Neural cell (in vitro differentiated cells): ENCODE data around the gene PACS2. TPM values are rescaled to one million over a fixed set of nuclear protein-coding genes. Genes with fewer than 3 reads are reported as not detected.
A peak's percentile ranks its signal among the peaks of the same experiment; 100 is the strongest.

Experiments
- H2AFZ ChIP-seq: fragments of 200-600, 300-800 bp; sonication (generic), shearing (Covaris generic); 2 replicates; pipeline ENCODE4 v1.6.0; 2014; ENCODE audit warnings: low read depth, mild to moderate bottlenecking, antibody characterized with exemption, low read length, moderate library complexity
- H3F3A ChIP-seq: fragments of 200-600 bp; shearing (Covaris generic); 2 replicates; pipeline ENCODE4 v1.6.1; 2016; ENCODE audit warnings: mild to moderate bottlenecking, moderate library complexity, mixed read lengths, antibody characterized with exemption, low read length; ENCODE audit not compliant: insufficient read depth, poor library complexity, severe bottlenecking
- H3K27ac ChIP-seq: fragments of 200-600, 300-800 bp; sonication (generic), shearing (Covaris generic); 2 replicates; pipeline ENCODE4 v1.5.1; 2014; ENCODE audit warnings: mild to moderate bottlenecking, low read length, moderate library complexity
- H3K27me3 ChIP-seq: fragments of 300-800, 200-600 bp; sonication (generic), shearing (Covaris generic); 2 replicates; pipeline ENCODE4 v1.6.0; 2014; ENCODE audit warnings: mild to moderate bottlenecking, low read depth, low read length, moderate library complexity; ENCODE audit not compliant: insufficient read depth
- H3K36me3 ChIP-seq: fragments of 300-800, 200-600 bp; sonication (generic), shearing (Covaris generic); 2 replicates; pipeline ENCODE4 v1.5.1; 2014; ENCODE audit warnings: mild to moderate bottlenecking, antibody characterized with exemption, low read length, moderate library complexity; ENCODE audit not compliant: insufficient read depth
- H3K4me2 ChIP-seq: fragments of 300-800, 200-600 bp; sonication (generic), shearing (Covaris generic); 2 replicates; pipeline ENCODE4 v1.6.0; 2014; ENCODE audit warnings: mild to moderate bottlenecking, low read length
- H3K4me3 ChIP-seq: fragments of 300-800, 200-600 bp; sonication (generic), shearing (Covaris generic); 2 replicates; pipeline ENCODE4 v1.5.1; 2014; ENCODE audit warnings: mild to moderate bottlenecking, low read length, moderate library complexity
- H3K79me2 ChIP-seq: fragments of 200-600 bp; shearing (Covaris generic); replicated peaks from 2 replicates; pipeline ENCODE4 v1.6.0; 2014; ENCODE audit warnings: mild to moderate bottlenecking, low read length, moderate library complexity; ENCODE audit not compliant: insufficient read depth
- H3K9ac ChIP-seq: fragments of 300-800, 200-600 bp; sonication (generic), shearing (Covaris generic); 2 replicates; pipeline ENCODE4 v1.6.1; 2016; ENCODE audit warnings: mild to moderate bottlenecking, low read length, mixed read lengths
- H3K9me2 ChIP-seq: fragments of 200-600 bp; shearing (Covaris generic); 2 replicates; pipeline ENCODE4 v1.6.1; 2016; ENCODE audit warnings: mild to moderate bottlenecking, low read length, mixed read lengths; ENCODE audit not compliant: insufficient read depth
- H3K9me3 ChIP-seq: fragments of 200-600, 300-800 bp; sonication (generic), shearing (Covaris generic); 2 replicates; pipeline ENCODE4 v1.6.1; 2016; ENCODE audit warnings: mild to moderate bottlenecking, mixed run types, low read length, moderate library complexity, mixed read lengths
- H4K20me1 ChIP-seq: fragments of 200-600 bp; shearing (Covaris generic); 2 replicates; pipeline ENCODE4 v1.6.1; 2016; ENCODE audit warnings: mild to moderate bottlenecking, mixed run types; ENCODE audit not compliant: insufficient read depth
- EP300 ChIP-seq: fragments of 450-650 bp; conservative IDR thresholded peaks from 2 replicates; pipeline ENCODE4 v1.6.1; 2014; ENCODE audit warnings: antibody characterized with exemption, mild to moderate bottlenecking, moderate library complexity; ENCODE audit not compliant: poor library complexity, severe bottlenecking
- EZH2 ChIP-seq: fragments of 200-600, 300-800 bp; shearing (Covaris generic), sonication (generic); IDR thresholded peaks from 2 replicates; pipeline ENCODE4 v1.6.1; 2014; ENCODE audit warnings: antibody characterized with exemption, low read length, borderline replicate concordance, mild to moderate bottlenecking; ENCODE audit not compliant: insufficient read depth, poor library complexity, severe bottlenecking
- MXI1 ChIP-seq: fragments of 450-650 bp; conservative IDR thresholded peaks from 2 replicates; pipeline ENCODE4 v1.6.1; 2014; ENCODE audit warnings: antibody characterized with exemption, mild to moderate bottlenecking; ENCODE audit not compliant: poor library complexity, severe bottlenecking
- POLR2AphosphoS5 ChIP-seq: IDR thresholded peaks from 2 replicates; pipeline ENCODE4 v1.6.1; 2012
- RAD21 ChIP-seq: fragments of 450-650 bp; conservative IDR thresholded peaks from 2 replicates; pipeline ENCODE4 v1.6.1; 2014; ENCODE audit warnings: antibody characterized with exemption, mild to moderate bottlenecking, moderate library complexity
- SMC3 ChIP-seq: fragments of 450-650 bp; conservative IDR thresholded peaks from 2 replicates; pipeline ENCODE4 v1.6.1; 2014; ENCODE audit warnings: antibody characterized with exemption, mild to moderate bottlenecking, moderate library complexity; ENCODE audit not compliant: poor library complexity
- TAF1 ChIP-seq: IDR thresholded peaks from 2 replicates; pipeline ENCODE4 v1.6.1; 2012; ENCODE audit warnings: low read depth
- polyA plus RNA-seq: library from polyadenylated mRNA; depleted of rRNA; stranded (reverse); fragments of >200 nt; gene quantifications from 2 replicates; pipeline ENCODE4 v1.2.3, GENCODE V29; 2014
- TF ChIP-seq, protein P1 (sequence below): IDR thresholded peaks from 2 replicates; pipeline ENCODE4 v1.6.1; 2012; ENCODE audit warnings: borderline replicate concordance
- TF ChIP-seq, protein P2 (sequence below): fragments of 450-650 bp; IDR thresholded peaks from 2 replicates; pipeline ENCODE4 v1.5.1; 2014; ENCODE audit warnings: antibody characterized with exemption, mild to moderate bottlenecking, moderate library complexity; ENCODE audit not compliant: poor library complexity, severe bottlenecking

PACS2 gene
- polyA plus RNA-seq, 1 donor from 2014 or later: 77.7 TPM

DNA sequence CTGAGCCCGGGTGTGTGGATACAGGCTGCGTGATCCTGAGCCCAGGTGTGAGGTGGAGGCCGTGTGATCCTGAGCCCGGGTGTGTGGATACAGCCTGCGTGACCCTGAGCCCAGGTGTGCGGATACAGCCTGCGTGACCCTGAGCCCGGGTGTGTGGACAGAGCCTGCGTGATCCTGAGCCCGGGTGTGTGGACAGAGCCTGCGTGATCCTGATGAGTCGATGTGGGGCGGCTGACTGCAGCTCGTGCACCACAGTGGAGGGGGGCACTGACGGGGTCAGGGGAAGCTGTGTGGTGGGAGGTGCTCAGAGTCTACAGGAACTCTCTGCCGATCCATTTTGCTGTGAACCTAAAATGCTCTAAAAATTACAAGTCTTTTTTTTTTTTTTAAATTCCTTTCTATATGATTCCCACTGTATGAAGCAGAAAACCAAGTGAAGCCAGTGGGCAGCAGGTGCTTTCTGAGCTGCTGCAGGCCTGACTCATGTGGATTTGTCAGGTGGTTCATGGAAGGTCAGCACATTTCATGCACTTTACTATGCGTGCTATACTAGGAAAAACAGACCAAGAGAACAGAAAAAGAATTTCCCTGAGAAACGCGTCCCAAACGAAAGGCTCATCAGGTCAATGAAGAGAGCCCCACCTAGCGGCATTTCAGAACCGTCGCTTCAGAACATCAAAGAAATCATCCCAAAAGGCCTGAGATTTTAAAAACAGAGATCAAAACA lies 33.0 kb upstream of the PACS2 start:
- H3K36me3 ChIP-seq: no peaks in the 10 kb centered on the region
- H3K4me3 ChIP-seq: no peak overlapping the region
- no peak overlapping the region for H3K27ac ChIP-seq
- TF ChIP-seq RAD21: peak; percentile 80
- TF ChIP-seq TAF1: no peak
- TF ChIP-seq EP300: no peak
- TF ChIP-seq POLR2AphosphoS5: no peak
- TF ChIP-seq, protein P1, sequence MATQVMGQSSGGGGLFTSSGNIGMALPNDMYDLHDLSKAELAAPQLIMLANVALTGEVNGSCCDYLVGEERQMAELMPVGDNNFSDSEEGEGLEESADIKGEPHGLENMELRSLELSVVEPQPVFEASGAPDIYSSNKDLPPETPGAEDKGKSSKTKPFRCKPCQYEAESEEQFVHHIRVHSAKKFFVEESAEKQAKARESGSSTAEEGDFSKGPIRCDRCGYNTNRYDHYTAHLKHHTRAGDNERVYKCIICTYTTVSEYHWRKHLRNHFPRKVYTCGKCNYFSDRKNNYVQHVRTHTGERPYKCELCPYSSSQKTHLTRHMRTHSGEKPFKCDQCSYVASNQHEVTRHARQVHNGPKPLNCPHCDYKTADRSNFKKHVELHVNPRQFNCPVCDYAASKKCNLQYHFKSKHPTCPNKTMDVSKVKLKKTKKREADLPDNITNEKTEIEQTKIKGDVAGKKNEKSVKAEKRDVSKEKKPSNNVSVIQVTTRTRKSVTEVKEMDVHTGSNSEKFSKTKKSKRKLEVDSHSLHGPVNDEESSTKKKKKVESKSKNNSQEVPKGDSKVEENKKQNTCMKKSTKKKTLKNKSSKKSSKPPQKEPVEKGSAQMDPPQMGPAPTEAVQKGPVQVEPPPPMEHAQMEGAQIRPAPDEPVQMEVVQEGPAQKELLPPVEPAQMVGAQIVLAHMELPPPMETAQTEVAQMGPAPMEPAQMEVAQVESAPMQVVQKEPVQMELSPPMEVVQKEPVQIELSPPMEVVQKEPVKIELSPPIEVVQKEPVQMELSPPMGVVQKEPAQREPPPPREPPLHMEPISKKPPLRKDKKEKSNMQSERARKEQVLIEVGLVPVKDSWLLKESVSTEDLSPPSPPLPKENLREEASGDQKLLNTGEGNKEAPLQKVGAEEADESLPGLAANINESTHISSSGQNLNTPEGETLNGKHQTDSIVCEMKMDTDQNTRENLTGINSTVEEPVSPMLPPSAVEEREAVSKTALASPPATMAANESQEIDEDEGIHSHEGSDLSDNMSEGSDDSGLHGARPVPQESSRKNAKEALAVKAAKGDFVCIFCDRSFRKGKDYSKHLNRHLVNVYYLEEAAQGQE: no peak
- TF ChIP-seq SMC3: peak; percentile 71
- no peak for TF ChIP-seq MXI1
- no peak for TF ChIP-seq EZH2
- TF ChIP-seq, protein P2, sequence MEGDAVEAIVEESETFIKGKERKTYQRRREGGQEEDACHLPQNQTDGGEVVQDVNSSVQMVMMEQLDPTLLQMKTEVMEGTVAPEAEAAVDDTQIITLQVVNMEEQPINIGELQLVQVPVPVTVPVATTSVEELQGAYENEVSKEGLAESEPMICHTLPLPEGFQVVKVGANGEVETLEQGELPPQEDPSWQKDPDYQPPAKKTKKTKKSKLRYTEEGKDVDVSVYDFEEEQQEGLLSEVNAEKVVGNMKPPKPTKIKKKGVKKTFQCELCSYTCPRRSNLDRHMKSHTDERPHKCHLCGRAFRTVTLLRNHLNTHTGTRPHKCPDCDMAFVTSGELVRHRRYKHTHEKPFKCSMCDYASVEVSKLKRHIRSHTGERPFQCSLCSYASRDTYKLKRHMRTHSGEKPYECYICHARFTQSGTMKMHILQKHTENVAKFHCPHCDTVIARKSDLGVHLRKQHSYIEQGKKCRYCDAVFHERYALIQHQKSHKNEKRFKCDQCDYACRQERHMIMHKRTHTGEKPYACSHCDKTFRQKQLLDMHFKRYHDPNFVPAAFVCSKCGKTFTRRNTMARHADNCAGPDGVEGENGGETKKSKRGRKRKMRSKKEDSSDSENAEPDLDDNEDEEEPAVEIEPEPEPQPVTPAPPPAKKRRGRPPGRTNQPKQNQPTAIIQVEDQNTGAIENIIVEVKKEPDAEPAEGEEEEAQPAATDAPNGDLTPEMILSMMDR: peak; percentile 83
- no peak overlapping the region for H2AFZ ChIP-seq
- no peaks in the 10 kb centered on the region for H3K27me3 ChIP-seq
- no peak overlapping the region for H3K4me2 ChIP-seq
- H3K9me2 ChIP-seq: no peaks in the 10 kb centered on the region
- H3F3A ChIP-seq: no peaks in the 10 kb centered on the region
- no peaks in the 10 kb centered on the region for H3K9me3 ChIP-seq
- no peak overlapping the region for H3K9ac ChIP-seq
- no peaks in the 10 kb centered on the region for H4K20me1 ChIP-seq
- peaks cover 7% of the 10 kb centered on the region for H3K79me2 ChIP-seq

DNA sequence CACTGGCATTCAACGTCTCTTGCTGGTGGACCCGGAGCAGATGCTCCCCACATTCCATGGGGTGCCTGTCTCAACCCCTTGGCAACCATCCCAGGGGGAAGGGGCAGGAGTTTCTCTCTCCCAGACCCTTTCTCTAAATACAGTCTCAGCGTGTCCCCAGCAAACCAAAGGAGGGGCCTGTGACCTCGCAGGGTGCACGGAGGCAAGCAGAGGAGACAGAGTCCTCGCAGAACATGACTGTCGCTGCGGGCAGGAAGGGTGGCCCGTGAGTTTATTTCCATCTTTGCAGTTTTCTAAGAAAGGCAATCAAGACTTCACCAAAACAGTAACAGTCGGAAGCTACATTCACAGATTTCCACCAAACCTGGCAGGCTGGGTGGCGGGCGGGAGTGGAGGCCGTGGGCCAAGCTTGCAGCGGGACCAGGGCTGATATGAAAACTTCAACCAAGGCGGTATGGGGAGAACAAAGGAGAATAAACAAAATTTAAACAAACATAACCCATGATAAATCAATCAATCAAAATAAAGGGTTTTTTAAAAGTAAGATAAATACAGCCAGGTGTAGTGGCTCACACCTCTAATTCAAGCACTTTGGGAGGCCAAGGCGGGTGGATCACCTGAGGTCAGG lies 32.3 kb upstream of the PACS2 start:
- no peaks in the 10 kb centered on the region for H4K20me1 ChIP-seq
- no peak overlapping the region for H3K9ac ChIP-seq
- H3K79me2 ChIP-seq: peaks cover 7% of the 10 kb centered on the region

More for the DNA sequence above, 32.3 kb upstream of the PACS2 start:
- Histone ChIP-seq H3K9me3 (no peaks in the 10 kb centered on the region), H3F3A (no peaks in the 10 kb centered on the region), H3K4me2 (no peak overlapping the region), H3K27me3 (no peaks in the 10 kb centered on the region), H2AFZ (no peak overlapping the region), H3K4me3 (no peak overlapping the region), H3K27ac (no peak overlapping the region), H3K36me3 (no peaks in the 10 kb centered on the region), H3K9me2 (no peaks in the 10 kb centered on the region)
- TF ChIP-seq EZH2: no peak
- TF ChIP-seq, protein P2: peak; percentile 12
